GM12873 (cell line): Measurements from ENCODE around the gene NES.

Experiments
- TF ChIP-seq, protein P1 (sequence below): IDR thresholded peaks from 2 replicates; pipeline ENCODE4 v1.5.1; 2012; ENCODE audit warnings: low read depth, mild to moderate bottlenecking, moderate library complexity, low read length, control low read depth; ENCODE audit not compliant: insufficient read depth; ENCODE audit errors: missing control alignments

NES gene

DNA sequence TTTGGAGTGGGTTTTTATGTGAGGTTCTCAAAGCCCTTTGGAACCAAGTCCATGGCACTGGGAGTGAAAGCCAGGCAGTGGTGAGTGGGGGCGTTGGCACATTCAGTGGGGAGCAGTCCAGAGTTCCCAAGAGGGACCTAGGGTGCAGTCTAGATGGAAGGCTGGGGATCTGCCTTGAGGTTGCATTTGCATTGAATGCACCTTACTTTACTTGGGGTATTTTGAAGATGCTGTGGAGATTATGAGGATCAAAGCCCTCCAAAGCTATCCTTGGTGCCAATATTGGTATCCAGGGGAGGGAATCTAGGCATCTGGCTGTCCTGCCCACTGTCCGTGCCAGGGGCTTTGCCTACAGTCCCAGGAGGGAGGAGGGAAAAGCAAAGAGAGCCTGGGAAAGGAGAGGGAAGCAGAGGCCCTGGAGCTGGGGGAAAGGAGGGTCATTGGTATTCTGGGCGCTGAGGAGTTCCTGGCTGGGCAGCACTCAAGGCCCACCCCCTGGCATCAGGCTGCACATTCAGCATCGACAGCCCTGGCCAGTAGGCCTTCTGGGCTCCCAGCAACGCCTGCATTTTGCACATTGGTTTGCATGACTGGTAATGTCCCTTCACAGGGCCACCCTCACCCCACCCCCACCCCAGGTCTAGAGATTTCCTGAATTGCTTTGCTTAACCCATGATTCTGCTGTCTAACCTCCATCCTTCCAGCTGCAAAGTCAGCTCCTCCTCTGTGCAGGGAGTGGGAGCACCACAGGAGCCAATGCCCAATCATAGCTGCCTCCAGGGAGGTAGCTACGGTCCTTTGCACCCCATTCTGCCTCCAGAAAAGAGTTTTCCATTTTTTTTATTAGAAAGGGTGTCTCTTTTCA is 36.1 kb downstream of the NES start:
- TF ChIP-seq, protein P1, sequence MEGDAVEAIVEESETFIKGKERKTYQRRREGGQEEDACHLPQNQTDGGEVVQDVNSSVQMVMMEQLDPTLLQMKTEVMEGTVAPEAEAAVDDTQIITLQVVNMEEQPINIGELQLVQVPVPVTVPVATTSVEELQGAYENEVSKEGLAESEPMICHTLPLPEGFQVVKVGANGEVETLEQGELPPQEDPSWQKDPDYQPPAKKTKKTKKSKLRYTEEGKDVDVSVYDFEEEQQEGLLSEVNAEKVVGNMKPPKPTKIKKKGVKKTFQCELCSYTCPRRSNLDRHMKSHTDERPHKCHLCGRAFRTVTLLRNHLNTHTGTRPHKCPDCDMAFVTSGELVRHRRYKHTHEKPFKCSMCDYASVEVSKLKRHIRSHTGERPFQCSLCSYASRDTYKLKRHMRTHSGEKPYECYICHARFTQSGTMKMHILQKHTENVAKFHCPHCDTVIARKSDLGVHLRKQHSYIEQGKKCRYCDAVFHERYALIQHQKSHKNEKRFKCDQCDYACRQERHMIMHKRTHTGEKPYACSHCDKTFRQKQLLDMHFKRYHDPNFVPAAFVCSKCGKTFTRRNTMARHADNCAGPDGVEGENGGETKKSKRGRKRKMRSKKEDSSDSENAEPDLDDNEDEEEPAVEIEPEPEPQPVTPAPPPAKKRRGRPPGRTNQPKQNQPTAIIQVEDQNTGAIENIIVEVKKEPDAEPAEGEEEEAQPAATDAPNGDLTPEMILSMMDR, result no peak

DNA sequence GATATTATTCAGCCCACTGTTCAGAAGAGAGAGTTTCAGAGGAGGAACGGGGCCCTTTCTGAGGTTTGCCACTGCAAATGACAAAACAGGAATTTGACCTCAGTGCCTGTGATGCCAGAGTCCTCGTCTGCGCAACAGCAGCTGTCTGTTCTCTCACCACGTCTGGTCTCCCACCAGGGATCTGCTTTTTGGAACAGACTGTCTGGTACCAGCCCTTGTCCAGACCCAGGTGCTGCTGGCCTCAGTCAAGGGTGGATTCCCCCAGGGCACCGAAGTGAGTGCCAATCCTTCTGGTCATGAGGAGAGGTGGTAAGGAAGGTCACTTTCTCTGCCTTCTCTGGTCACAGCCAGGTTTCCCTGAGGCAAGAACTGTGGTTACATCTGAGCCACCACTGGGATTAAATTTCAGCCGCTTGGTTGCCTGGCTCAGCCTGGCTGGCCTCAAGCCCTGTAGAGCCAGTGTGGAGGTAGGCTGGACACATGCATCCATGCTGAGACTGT is 37.6 kb downstream of the NES start:
- TF ChIP-seq, protein P1, result no peak

DNA sequence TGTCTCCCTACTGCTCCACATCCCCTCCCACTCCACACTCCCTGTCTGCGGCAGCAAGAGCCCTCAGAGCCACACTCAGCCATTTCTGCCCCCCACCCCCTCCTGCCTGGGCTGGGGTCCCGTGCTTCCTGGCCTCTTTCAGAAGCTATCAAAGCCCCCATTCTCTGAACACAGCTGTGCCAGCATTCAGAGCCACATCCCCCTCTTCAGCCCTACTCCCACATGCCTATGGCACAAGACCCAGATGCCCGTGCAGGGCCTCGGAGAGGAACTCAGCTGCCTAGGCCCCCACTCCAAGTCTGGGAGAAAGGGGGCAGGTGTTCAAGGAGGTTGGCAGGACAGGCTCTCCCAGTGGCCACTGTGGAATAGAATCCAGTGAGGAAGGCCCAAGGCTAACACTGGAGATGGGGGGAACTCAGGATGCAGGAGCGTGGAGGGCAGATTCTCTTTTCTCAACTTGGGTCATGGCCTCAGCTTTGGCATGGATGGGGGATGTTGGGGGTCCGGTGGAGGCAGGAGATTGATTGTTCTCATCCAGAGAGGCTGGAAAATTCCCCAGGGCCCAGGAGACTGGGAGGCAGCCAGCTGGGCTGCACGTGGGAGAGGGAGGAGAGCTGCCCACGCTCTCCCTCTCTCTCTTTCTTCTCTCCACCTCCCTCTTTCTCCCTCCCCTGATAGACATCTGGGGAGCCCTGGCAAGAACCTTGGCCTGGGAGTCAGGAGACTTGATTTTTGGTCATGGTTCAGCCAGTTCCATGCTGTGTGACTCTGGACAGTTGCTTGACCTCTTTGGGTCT is 38.8 kb downstream of the NES start:
- TF ChIP-seq, protein P1, result no peak

DNA sequence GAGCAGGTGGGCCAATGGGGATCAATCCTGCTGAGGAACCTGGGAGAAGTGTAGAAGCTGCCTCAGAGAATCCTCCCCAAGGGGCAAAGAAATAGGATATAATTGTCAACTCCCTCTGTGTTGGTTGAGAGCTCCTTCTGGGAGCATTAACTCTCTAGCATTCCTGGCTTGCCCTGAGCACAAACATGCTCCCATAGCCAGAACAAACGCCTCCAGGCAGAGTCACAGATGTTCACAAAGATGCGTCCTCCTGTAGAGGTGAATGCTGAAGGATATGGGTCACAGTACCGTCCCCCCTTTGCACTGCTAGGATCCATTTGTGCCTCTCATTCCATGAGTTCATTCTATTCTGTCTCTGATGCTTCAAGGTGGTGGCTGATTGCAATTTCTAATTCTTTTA is 44.9 kb downstream of the NES start:
- TF ChIP-seq, protein P1, result no peak

DNA sequence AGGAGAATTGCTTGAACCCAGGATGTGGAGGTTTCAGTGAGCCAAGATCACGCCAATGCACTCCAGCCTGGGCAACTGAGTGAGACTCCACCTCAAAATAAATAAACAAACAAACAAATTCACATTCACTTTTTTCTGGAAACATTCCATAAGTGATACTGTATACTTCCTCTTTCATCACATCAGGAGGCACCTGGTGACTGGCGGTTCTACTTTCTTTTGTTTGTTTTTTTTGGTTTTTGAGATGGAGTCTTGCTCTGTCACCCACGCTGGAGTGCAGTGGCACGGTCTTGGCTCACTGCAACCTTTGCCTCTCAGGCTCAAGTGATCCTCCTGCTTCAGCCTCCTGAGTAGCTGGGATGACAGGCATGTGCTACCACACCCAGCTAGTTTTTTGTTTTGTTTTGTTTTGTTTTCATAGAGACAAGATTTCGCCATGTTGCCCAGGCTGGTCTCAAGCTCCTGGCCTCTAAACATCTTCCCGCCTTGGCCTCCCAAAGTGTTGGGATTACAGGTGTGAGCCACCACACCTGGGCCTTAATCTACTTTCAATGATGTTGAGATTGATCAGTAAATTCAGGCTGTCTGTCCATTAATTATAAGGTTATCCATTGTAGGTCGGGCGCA is 47.3 kb downstream of the NES start:
- TF ChIP-seq, protein P1, result no peak

DNA sequence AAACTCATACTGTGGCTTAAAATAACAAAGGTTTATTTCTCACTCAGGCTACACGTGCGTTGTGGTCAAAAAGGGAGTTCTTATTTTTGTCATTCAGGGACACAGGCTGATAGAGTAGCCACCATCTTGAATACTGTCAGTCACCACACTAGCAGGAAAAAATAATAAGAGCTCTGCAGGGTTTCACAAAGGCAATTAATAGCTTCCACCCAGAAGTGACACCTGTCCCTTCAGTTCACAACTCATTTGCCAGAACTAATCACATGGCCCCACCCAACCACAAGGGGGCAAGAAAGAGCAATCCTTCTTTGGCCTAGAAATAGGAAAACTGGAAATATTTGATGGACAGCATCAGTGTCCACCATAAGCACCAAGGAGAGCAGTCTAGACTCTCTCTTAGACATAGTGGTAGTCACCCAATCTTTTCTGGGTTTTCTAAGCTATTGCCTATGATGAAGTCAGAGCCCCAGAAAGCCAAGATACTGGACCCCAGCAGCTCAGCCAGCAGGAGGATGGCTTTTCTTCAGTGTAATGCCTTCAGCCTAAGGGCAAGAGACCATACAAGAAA is 49.8 kb downstream of the NES start:
- TF ChIP-seq, protein P1, result peak; percentile 79
